ENCODE results near the gene ADGRA1. TPM values are rescaled to one million over a fixed set of nuclear protein-coding genes. Genes with fewer than 3 reads are reported as not detected.

ADGRA1 gene
- total and polyA plus RNA-seq, 2 of the 8 experiments (the other 6 are each of a cell fraction or from before 2014, with no cell fraction given): 0.17 to 0.21 TPM

GRCh38 chr10:133094286-133094685 lies 6.6 kb downstream of the ADGRA1 start (continued):
- no peak for TF ChIP-seq CREB1 (IDR thresholded peaks at IDR 0.05)
- TF ChIP-seq ATF2 (IDR thresholded peaks at IDR 0.05; ENCODE audit: low read length): no peak
- no peak for TF ChIP-seq CHD2 (IDR thresholded peaks at IDR 0.05; ENCODE audit: low read length)
